HG03378 (cell line): ENCODE data around the gene GFER.
"Not testable (repeated sequence)": the region's sequence is repeated elsewhere in the genome, so short reads cannot be mapped to it uniquely, and the experiment has no call there.

Source experiments
- ATAC-seq: cut with Tn5 transposase; IDR thresholded peaks from one replicate; pipeline ENCODE4 v1.9.1; 2021; ENCODE audit warnings: mild to moderate bottlenecking, moderate library complexity; ENCODE audit not compliant: unreplicated experiment

GFER gene

DNA sequence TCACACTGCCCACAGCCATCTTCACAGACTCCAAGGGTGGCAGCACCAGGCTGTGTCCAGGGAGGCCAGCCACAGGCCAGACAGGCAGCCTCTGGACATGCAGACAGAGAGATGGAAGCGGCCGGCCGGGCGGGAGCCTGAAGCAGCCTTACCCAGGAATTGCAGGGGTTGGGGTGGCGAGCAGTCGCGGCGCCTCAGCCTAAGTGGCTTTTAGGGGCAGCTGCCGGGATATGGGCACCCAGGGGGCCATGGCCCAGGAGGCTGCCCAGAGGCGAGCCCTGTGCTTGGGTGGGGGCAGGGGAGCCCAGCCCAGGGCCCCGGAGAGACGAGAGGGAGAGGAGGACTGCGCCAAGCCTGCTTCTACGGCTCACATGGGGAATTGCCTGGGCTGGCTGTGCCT is 41.3 kb downstream of the GFER start:
- ATAC-seq: no peak

DNA sequence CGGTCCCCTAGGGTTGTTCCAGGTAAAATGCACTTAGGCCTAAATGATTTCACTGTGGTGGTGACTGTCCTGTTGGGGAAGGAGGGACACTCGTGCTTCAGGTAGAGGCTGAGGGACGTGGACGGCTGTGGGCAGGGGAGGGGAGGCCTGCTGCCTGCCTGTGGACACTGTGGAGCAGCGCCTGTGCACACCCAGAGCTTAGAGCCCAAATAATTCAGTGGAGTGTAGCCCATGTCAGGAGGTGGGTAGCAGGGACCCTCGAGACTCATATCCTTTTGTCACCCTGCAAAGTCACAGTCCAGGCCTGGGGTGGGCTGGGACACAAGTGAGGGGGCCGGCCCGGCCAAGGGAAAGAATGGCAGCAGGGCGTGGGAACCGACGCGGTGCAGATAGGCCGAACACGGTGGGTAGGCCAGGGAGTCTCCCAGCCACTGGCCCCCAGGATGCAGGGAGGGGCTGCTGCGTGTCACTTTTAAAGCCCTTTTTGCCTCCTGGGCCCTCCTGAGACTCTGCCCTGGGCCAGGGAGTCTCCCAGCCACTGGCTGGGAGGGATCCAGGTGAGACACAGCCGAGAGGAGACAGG is 42.0 kb downstream of the GFER start:
- ATAC-seq: no peak

- no peak for ATAC-seq
Observed at GRCh38 chr16:2026461-2027023, 42.5 kb downstream of the GFER start, which contains the start of gene NHERF2. NHERF2 (plus strand) TSS chr16:2026902; CDS start chr16:2027006, 104 bp downstream.

DNA sequence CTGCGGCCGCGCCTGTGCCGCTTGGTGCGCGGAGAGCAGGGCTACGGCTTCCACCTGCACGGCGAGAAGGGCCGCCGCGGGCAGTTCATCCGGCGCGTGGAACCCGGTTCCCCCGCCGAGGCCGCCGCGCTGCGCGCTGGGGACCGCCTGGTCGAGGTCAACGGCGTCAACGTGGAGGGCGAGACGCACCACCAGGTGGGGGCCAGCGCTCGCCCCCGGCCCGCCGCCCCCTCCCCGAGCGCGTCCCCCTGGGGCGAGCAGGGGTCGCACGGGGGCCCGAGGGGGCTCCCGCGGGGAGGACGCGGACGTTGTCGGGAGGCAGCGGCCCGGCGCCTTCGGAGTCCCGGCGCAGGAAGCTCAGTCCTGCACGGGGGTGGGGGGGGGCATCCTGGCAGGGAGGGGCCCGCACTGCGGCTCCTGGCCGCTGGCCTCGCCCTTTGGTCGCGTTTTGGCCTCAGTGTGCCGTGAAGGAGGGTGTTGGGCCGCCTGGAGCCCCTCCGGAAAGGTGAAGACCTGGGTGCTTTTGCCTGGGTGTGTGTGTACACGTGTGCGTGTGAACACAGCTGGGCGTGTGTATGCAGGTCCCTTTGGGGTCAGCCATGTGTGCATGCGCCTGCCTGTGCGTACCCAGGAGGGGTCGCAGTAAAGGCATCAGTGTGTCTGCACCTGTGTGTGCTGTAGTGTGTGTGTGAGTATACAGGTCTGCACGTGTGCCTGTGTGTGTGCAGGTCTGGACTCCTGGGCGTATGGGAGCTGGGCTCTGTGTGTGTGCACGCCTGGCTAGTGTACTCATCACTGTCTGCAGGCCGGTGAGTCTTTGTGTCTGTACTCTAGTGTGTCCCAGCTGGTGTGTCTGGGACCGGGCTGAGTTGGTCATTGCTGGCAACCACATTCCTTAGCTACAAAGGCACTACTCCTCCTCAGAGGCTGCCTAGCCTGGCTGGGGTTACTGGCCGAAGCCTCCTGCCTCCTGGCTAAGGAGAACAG is 43.3 kb downstream of the GFER start:
- ATAC-seq: no peak

DNA sequence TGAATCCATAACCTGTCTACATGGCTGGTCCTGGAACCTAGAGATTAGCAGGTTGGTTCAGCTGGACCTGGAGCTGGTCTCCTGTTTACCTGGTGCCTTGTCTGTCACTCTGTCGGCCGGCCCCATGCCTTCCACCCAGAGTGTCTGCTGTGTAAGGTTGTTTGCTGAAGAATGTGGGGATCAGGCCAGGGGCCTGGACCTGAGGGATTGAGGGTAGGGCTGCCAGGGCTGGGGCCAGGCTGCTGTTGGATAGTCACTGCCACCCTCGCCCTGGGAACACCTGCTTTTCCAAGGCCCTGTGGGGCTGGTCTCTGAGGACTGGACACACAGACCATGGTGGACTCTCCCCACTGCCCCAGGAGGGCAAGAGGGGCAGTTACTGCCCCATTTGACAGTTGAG is 44.2 kb downstream of the GFER start:
- no peak for ATAC-seq

- ATAC-seq: no peak
Observed at GRCh38 chr16:2028620-2029220, 44.7 kb downstream of the GFER start.

- ATAC-seq: no peak
Observed at GRCh38 chr16:2029350-2029749, 45.4 kb downstream of the GFER start.

DNA sequence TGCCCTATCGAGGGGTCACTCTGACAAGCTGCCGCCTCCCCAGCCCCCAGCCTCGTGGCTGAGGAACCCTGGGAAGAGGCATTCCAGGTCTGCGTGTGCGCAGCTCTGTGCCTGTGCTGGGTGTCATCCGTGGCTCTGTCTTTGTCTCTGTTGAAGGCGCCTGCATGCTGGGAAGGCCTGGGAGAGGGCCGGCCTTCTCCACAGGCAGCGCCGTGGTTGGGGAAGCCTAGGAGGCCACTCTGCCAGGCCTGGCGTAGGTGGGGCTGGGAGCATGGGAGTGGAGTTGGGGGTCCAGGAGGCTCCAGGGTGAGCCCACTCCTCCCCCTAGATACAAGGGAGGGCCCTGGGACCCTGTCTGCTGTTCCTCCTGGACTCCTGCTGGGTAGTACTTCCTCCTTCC is 46.0 kb downstream of the GFER start:
- no peak for ATAC-seq

DNA sequence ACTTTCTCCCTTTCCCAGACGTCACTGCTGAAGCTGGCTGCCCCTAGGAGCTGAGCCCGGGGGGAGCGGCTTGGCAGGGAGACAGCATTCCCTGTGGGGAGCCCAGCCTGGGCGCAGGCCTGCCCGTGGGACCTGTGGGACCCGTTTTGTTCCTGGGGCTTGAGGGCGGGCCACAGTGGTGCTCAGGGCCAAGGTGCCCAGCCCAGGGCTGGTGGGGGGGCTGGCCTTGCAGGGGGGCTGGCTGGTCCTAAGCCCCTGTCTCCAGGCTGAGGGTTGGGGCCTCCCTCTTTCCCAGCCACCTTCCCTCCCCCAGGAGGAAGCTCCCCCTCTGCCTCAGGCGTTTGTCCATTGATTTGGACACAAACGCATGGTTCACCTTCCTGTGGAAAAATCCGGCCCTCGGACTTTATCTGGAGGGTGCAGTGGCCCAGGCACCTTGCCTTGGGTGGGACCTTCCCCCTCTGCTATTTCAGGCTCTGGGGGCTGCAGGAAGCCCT is 47.1 kb downstream of the GFER start:
- ATAC-seq: no peak

- no peak for ATAC-seq
Observed at GRCh38 chr16:2032285-2033056, 48.5 kb downstream of the GFER start.

- no peak for ATAC-seq
Observed at GRCh38 chr16:2033057-2033908, 49.3 kb downstream of the GFER start.

GRCh38 chr16:2033909-2034695 is 50.1 kb downstream of the GFER start:
- not testable (repeated sequence) for ATAC-seq

GRCh38 chr16:2034696-2035430 is 50.9 kb downstream of the GFER start:
- ATAC-seq: no peak

GRCh38 chr16:2035431-2036199 is 51.6 kb downstream of the GFER start:
- ATAC-seq: no peak

GRCh38 chr16:2036200-2036966 is 52.4 kb downstream of the GFER start:
- ATAC-seq: no peak

- no peak for ATAC-seq
Observed at GRCh38 chr16:2037115-2037514, 53.1 kb downstream of the GFER start.
